Esophagus squamous epithelium (tissue), 4 donors: Measurements from ENCODE around the gene MATK.

Source experiments
- POLR2A ChIP-seq, 4 donors: fragments of 450-650 bp; IDR thresholded peaks; one replicate each; pipeline ENCODE4 v1.6.1; 2017; ENCODE audit warnings: antibody characterized with exemption in 4 of 4, mild to moderate bottlenecking in 4 of 4, moderate library complexity in 3 of 4
- TF ChIP-seq, protein P1 (sequence below), 6 experiments: fragments of 450-650 bp in 4 of 6; fragments of 200-600 bp in 2 of 6; sonication (generic) in 2 of 6; IDR thresholded peaks; one replicate each; pipeline ENCODE4 v1.5.1; 2016 to 2019; ENCODE audit warnings: antibody characterized with exemption in 6 of 6, mild to moderate bottlenecking in 4 of 6, moderate library complexity in 4 of 6

DNA sequence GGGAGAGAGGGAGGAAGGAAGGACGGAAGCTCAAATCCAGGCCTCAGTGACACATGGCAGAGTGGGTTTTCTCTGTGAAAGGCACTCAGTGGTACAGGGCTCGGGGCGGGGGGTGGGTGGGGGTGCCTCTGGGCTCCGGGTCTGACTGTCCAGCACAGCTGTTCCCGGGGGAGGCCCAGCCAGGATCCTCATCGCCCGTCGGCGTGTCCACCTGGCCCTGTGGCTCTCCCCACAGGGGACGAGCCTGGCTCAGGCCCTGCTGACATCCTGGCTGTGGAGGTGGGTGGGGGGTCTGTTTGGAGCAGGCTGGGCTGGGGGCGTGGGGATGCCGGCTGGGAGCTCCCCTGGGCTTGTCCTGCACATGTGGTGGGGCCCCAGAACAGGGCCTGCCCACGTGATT is 18.2 kb upstream of the MATK start:
- TF ChIP-seq, protein P1, sequence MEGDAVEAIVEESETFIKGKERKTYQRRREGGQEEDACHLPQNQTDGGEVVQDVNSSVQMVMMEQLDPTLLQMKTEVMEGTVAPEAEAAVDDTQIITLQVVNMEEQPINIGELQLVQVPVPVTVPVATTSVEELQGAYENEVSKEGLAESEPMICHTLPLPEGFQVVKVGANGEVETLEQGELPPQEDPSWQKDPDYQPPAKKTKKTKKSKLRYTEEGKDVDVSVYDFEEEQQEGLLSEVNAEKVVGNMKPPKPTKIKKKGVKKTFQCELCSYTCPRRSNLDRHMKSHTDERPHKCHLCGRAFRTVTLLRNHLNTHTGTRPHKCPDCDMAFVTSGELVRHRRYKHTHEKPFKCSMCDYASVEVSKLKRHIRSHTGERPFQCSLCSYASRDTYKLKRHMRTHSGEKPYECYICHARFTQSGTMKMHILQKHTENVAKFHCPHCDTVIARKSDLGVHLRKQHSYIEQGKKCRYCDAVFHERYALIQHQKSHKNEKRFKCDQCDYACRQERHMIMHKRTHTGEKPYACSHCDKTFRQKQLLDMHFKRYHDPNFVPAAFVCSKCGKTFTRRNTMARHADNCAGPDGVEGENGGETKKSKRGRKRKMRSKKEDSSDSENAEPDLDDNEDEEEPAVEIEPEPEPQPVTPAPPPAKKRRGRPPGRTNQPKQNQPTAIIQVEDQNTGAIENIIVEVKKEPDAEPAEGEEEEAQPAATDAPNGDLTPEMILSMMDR (IDR thresholded peaks at IDR 0.05), result no peak
- no peak for TF ChIP-seq POLR2A (IDR thresholded peaks at IDR 0.05)
